Measurements from ENCODE around the gene CEP152.
"Not testable (repeated sequence)": the region's sequence is repeated elsewhere in the genome, so short reads cannot be mapped to it uniquely, and the experiment has no call there.

CEP152 gene

DNA sequence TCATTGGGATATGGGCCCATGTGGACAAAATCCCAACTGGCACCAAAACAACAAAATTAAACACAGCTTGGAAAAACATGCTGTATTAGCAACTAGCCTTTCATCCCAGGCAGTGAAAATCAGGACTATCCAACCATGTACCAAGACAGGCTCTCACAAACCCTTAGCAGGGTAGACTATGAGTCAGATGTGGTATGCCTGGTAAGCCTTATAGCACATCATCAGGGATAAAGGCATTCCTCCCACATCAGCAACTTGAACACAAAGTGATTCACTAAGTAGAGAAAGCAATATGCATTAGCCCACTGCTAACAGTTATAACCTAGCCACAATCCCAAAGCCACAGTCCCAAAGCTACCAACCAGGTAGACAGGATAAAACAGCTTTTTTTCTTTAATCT, 8.0 kb downstream of the CEP152 start:
- no peak for DNase-seq

DNA sequence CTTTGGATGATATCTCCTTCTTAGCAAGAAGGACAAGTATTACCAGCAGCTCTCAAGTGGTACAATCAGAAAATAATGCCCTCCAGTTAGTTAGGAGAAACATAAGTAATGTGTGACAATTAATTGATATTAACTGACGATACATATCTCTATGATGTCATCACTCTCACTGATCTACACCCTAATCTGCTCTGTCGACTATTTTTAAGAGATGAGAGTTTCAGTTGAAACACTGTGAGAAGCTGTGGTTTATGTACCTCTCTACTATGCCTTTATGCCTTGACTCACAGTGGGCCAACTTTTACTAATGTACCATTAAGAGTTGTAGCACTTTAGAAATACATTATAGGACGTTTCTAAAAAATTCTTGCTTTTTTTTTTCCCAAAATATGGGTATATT, 8.6 kb downstream of the CEP152 start:
- no peak for DNase-seq

GRCh38 chr15:48800811-48801455, 9.9 kb downstream of the CEP152 start:
- no peak for DNase-seq

GRCh38 chr15:48800245-48800644, 10.6 kb downstream of the CEP152 start:
- DNase-seq = no peak

- no peak for DNase-seq
These were observed 12.6 kb downstream of the CEP152 start for GRCh38 chr15:48798319-48798718.

- DNase-seq = no peak
These were observed 13.9 kb downstream of the CEP152 start for GRCh38 chr15:48796930-48797329.

DNA sequence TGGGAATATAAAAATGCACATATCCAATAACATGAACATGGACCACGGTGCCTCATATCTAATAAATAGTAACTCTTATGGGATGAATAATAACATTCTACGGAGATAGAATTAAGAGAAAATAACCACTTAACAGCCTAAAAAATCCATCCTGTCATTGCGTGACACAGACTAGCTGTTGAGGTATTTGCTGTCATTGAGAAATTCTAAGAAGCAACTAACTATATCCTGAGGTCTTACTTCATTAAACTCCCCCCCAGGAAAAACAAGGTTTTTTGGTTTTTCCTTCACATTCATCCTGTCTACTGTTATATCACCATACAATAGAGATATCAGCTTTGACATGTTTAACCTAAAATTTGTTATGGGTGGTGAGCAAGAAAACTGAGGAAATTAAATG, 14.3 kb downstream of the CEP152 start:
- DNase-seq = no peak

DNA sequence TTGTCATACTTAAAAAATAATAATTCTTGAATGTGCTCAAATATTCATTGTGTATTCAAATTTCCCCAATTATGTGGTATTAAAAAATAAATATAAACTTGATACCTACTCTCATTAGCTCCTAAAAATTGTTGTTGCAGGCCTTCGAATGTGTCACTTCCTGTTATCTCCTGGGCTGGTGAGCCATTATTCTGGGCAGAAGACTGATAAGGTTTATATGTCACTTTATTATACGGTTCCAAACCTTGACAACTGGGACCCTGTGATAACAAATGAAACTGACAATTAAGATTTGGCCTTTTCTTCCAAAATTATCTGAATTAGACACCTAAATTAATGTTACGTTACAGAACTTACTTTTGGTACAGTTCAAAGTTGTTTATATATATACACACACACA, 15.0 kb downstream of the CEP152 start:
- no peak for DNase-seq

- DNase-seq = no peak
These were observed 16.2 kb downstream of the CEP152 start for GRCh38 chr15:48794697-48795134.

DNA sequence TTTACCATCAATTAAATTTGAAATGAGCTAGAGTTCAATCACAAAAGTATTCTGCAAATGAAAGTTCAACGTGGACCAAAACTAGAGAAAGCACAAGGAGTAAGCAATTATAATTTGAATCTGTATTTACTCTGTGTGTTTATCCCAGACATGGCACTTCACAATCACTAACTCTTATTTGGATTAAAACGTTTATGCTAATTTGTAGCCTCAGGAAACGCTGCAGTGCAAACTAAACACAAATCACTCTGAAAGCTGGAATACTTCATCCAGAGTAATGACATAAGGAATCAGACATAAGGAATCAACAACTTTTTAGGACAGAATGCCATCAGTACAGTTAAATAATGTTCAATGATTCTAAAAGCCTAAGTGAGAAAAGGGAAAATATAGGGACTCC, 18.5 kb downstream of the CEP152 start:
- DNase-seq = no peak

DNA sequence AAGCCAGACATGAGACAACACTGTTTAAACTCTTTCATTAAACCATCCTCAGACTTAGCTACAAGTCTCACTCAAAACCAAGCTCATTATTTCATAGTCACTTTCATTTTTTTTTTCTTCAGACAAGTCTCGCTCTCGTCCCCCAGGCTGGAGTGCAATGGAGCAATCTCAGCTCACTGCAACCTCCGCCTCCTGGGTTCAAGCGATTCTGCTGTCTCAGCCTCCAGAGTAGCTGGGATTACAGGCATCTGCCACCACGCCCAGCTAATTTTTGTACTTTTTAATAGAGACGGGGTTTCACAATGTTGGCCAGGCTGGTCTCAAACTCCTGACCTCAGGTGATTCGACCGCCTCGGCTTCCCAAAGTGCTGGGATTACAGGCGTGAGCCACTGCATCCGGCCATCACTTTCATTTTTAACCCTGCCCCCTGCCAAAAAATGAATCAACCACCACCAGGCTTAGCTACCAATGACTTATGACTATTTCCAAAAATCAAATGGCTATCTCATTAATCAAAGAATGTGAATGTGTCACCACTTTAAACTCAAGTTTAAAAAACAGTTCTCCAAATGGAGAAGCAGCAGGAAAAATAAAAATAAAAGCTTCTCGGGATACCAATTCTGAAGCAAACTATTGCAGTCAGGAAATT, 20.3 kb downstream of the CEP152 start:
- not testable (repeated sequence) for DNase-seq

DNA sequence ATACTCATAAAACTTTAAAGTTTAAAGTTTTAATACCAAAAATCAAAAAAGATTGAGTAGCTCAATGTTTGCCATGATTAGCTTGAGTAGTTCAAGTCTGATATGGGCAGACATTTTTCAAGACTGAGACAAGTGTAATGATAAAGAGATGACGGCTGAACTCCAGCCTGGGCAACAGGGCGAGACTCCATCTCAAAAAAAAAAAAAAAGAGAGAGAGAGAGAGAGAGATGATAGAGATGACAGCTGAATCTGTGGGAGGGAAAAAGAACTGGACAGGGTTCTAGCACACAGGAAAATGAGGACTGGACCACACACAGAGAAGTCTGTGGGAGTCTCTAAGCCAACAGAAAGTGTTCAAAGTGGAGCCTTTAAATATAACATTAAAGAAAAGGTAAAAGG, 25.2 kb downstream of the CEP152 start:
- no peak for DNase-seq

GRCh38 chr15:48785195-48785594, 25.7 kb downstream of the CEP152 start:
- no peak for DNase-seq

GRCh38 chr15:48784756-48785155, 26.1 kb downstream of the CEP152 start:
- DNase-seq = no peak

DNA sequence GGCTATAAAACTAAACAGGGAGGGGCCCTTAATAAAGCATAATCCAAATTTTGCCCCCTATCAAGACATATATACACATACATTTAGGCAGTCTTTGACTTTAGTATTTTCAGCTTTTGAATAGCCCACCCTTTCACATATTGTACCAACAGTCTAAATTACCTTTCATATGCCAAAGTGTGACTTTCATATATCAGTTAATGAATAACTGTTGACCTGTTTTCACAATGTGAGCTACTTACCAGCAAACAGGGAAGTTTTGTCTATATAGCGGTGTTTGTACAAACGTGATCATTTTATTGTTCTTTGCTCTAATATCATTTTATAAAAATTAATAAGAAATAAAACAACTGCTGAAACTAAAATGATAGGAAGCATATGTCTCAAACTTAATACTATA, 28.0 kb downstream of the CEP152 start:
- DNase-seq = no peak

GRCh38 chr15:48781481-48782081, 29.3 kb downstream of the CEP152 start:
- DNase-seq = no peak

- DNase-seq = no peak
These were observed 29.9 kb downstream of the CEP152 start for GRCh38 chr15:48781017-48781416.

GRCh38 chr15:48778331-48778730, 32.5 kb downstream of the CEP152 start:
- DNase-seq = no peak

GRCh38 chr15:48777645-48778330, 33.1 kb downstream of the CEP152 start:
- DNase-seq = no peak

DNA sequence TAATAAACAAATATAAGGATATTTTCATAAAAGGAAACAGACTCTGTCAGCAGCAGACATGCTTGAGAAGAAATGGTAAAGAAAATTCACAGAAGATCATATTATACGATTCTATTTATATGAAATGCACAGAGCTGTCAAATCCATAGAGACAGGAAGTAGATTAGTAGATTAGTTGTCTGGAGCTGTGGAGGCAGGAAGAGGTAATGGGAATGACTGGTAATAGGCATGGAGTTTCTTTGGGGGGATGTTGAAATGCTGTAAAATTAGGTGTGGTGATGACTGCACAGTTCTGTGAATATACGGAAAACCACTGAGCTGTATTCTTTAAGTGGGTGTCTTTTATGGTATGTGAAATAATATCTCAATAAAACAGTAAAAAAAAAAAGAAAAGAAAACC, 35.3 kb downstream of the CEP152 start:
- DNase-seq = no peak

- DNase-seq = no peak
These were observed 36.4 kb downstream of the CEP152 start for GRCh38 chr15:48774484-48774883.

- no peak for DNase-seq
These were observed 44.7 kb downstream of the CEP152 start for GRCh38 chr15:48766196-48766595.

DNA sequence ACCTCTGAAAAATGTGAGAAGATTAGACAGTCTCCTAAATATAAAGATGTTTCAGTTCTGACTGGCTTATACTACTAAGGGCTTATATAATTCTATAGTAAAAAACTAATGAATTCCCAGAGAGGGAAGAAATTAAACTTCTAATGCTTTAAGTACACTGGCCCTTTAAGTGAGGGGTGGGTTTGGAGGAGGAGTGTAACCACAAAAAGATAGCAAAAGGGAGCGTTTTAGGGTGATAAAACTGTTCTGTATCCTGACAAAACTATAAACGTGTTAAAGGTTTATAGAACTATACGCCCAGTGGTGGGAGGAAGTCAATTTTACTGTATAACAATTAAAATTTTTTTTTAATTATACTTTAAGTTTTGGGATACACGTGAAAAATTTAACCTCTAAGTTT, 45.8 kb downstream of the CEP152 start:
- no peak for DNase-seq

All from SHP77 treated with DMSO at 0.1 percent for 48 hours (cell line).